H4 (cell line): ENCODE results near the gene DDX39A. TPM values are rescaled to one million over a fixed set of nuclear protein-coding genes. Genes with fewer than 3 reads are reported as not detected.
"Not testable (repeated sequence)": the region's sequence is repeated elsewhere in the genome, so short reads cannot be mapped to it uniquely, and the experiment has no call there.

Experiments
- DNase-seq: peaks from one replicate; pipeline ENCODE4 v3.0.0-alpha.2; 2015; ENCODE audit warnings: low spot score
- total RNA-seq: library from RNA; depleted of rRNA; stranded (reverse); fragments of >200 nt; shearing (Covaris generic); gene quantifications from 2 replicates; pipeline ENCODE4 v1.2.3, GENCODE V29; 2014

The DDX39A gene
- total RNA-seq, 1 experiment from 2014 or later, result 211 TPM

GRCh38 chr19:14385492-14385891, 33.6 kb downstream of the DDX39A start:
- no peak for DNase-seq

GRCh38 chr19:14383661-14384555, 35.2 kb downstream of the DDX39A start:
- DNase-seq, result peak; percentile 62

GRCh38 chr19:14381689-14382474, 37.3 kb downstream of the DDX39A start:
- DNase-seq, result no peak

GRCh38 chr19:14379294-14380065, 39.7 kb downstream of the DDX39A start:
- no peak for DNase-seq

- DNase-seq, result no peak
These were observed 40.3 kb downstream of the DDX39A start for GRCh38 chr19:14378890-14379289.

GRCh38 chr19:14377883-14378328, 41.2 kb downstream of the DDX39A start:
- no peak for DNase-seq

- no peak for DNase-seq
These were observed 43.4 kb downstream of the DDX39A start for GRCh38 chr19:14375582-14376291.

GRCh38 chr19:14375055-14375581, 44.0 kb downstream of the DDX39A start:
- DNase-seq, result no peak

- not testable (repeated sequence) for DNase-seq
These were observed 44.8 kb downstream of the DDX39A start for GRCh38 chr19:14374313-14374712.

- DNase-seq, result not testable (repeated sequence)
These were observed 46.6 kb downstream of the DDX39A start for GRCh38 chr19:14372384-14373077.

GRCh38 chr19:14371301-14371821, 47.8 kb downstream of the DDX39A start:
- DNase-seq, result no peak

GRCh38 chr19:14370940-14371280, 48.2 kb downstream of the DDX39A start:
- DNase-seq, result no peak

GRCh38 chr19:14370169-14370939, 48.8 kb downstream of the DDX39A start:
- no peak for DNase-seq

- no peak for DNase-seq
These were observed 49.6 kb downstream of the DDX39A start for GRCh38 chr19:14369399-14370168.

GRCh38 chr19:14368011-14368513, 51.1 kb downstream of the DDX39A start:
- DNase-seq, result no peak

GRCh38 chr19:14367016-14367415, 52.1 kb downstream of the DDX39A start:
- DNase-seq, result no peak

- peak; percentile 90 for DNase-seq
These were observed 52.6 kb downstream of the DDX39A start for GRCh38 chr19:14366529-14366928.

- not testable (repeated sequence) for DNase-seq
These were observed 55.1 kb downstream of the DDX39A start for GRCh38 chr19:14364098-14364443.
